HepG2 (cell line): ENCODE measurements around the gene HDHD3. TPM values are rescaled to one million over a fixed set of nuclear protein-coding genes. Genes with fewer than 3 reads are reported as not detected.

Experiments
- ARID5B ChIP-seq: IDR thresholded peaks from 2 replicates; pipeline ENCODE4 v1.4.0; 2020; ENCODE audit warnings: mild to moderate bottlenecking, missing genetic modification reagents
- DMTF1 ChIP-seq: sonication (generic); formaldehyde crosslinking; IDR thresholded peaks from 2 replicates; pipeline ENCODE4 v1.4.0; 2020; ENCODE audit warnings: mild to moderate bottlenecking, missing genetic modification reagents
- HNRNPH1 ChIP-seq: fragments of 200-400 bp; formaldehyde crosslinking; optimal IDR thresholded peaks from 2 replicates; pipeline ENCODE3; 2017; ENCODE audit warnings: mild to moderate bottlenecking, low read depth, low read length
- LBX2 ChIP-seq: sonication (generic); formaldehyde crosslinking; IDR thresholded peaks from 2 replicates; pipeline ENCODE4 v1.5.0; 2020; ENCODE audit warnings: missing genetic modification reagents, mild to moderate bottlenecking, borderline replicate concordance
- MAFF ChIP-seq: IDR thresholded peaks from 2 replicates; pipeline ENCODE4 v1.6.1; 2011; ENCODE audit warnings: low read depth, low read length, improper control_type of control experiment
- RBM39 ChIP-seq: fragments of 200-400 bp; formaldehyde crosslinking; IDR thresholded peaks from one replicate; pipeline ENCODE4 v1.6.1; 2018; ENCODE audit warnings: antibody characterized with exemption, mild to moderate bottlenecking, low read depth, low read length; ENCODE audit not compliant: poor library complexity, severe bottlenecking
- REXO4 ChIP-seq: sonication (generic); formaldehyde crosslinking; IDR thresholded peaks from 2 replicates; pipeline ENCODE4 v1.8.0; 2022; ENCODE audit warnings: missing genetic modification reagents, mild to moderate bottlenecking, borderline replicate concordance
- SP5 ChIP-seq: IDR thresholded peaks from 2 replicates; pipeline ENCODE4 v1.6.1; 2016; ENCODE audit warnings: low read depth, borderline replicate concordance
- STAT5B ChIP-seq: sonication (generic); formaldehyde crosslinking; IDR thresholded peaks from 2 replicates; pipeline ENCODE4 v1.4.0; 2020; ENCODE audit warnings: missing genetic modification reagents
- XRCC5 ChIP-seq: fragments of 200-400 bp; formaldehyde crosslinking; optimal IDR thresholded peaks from 2 replicates; pipeline ENCODE3; 2017; ENCODE audit warnings: mild to moderate bottlenecking, low read length
- ZNF24 ChIP-seq: fragments of 450-650 bp; IDR thresholded peaks from 2 replicates; pipeline ENCODE4 v1.6.1; 2017; ENCODE audit warnings: antibody characterized with exemption, mild to moderate bottlenecking
- ZNF30 ChIP-seq: sonication (generic); formaldehyde crosslinking; IDR thresholded peaks from 2 replicates; pipeline ENCODE4 v1.5.0; 2020; ENCODE audit warnings: mild to moderate bottlenecking, missing genetic modification reagents
- ZNF674 ChIP-seq: sonication (generic); formaldehyde crosslinking; IDR thresholded peaks from 2 replicates; pipeline ENCODE4 v1.5.0; 2020; ENCODE audit warnings: low read depth, mild to moderate bottlenecking, missing genetic modification reagents
- polyA plus RNA-seq, 8 experiments: library from polyadenylated mRNA; depleted of rRNA in 3 of 8; stranded (reverse) in 7 of 8; unstranded in 1 of 8; fragments of >200 nt; fragmentation: Illumina TruSeq in 4 of 8; extraction: Trizol in 4 of 8; gene quantifications; 2 replicates each; pipeline versions ENCODE4 v1.2.1 to v1.2.3, GENCODE V29; 2011 to 2016; ENCODE audit warnings: low read depth in 4 of 8, missing spikeins in 1 of 8, mixed read lengths in 1 of 8; ENCODE audit not compliant: insufficient read depth in 1 of 8
- total RNA-seq, 5 experiments: library from RNA; depleted of rRNA; stranded (reverse); fragments of >200 nt; fragmentation: Illumina TruSeq; extraction: Trizol; gene quantifications; 2 replicates each; pipeline ENCODE4 v1.2.3, GENCODE V29; 2016; ENCODE audit warnings: low read depth in 1 of 5
- TF ChIP-seq, protein P1 (sequence below): IDR thresholded peaks from 2 replicates; pipeline ENCODE4 v1.6.1; 2016
- TF ChIP-seq, protein P2 (sequence below): sonication (generic); formaldehyde crosslinking; IDR thresholded peaks from 2 replicates; pipeline ENCODE4 v1.5.0; 2020; ENCODE audit warnings: mild to moderate bottlenecking, missing genetic modification reagents
- TF ChIP-seq, protein P3 (sequence below): sonication (generic); formaldehyde crosslinking; IDR thresholded peaks from 2 replicates; pipeline ENCODE4 v1.5.0; 2020; ENCODE audit warnings: mild to moderate bottlenecking, missing genetic modification reagents, moderate library complexity

HDHD3 gene
- total and polyA plus RNA-seq, 2 of the 13 experiments (the other 11 are each of a cell fraction or from before 2014, with no cell fraction given): 23.1 to 38.5 TPM

DNA sequence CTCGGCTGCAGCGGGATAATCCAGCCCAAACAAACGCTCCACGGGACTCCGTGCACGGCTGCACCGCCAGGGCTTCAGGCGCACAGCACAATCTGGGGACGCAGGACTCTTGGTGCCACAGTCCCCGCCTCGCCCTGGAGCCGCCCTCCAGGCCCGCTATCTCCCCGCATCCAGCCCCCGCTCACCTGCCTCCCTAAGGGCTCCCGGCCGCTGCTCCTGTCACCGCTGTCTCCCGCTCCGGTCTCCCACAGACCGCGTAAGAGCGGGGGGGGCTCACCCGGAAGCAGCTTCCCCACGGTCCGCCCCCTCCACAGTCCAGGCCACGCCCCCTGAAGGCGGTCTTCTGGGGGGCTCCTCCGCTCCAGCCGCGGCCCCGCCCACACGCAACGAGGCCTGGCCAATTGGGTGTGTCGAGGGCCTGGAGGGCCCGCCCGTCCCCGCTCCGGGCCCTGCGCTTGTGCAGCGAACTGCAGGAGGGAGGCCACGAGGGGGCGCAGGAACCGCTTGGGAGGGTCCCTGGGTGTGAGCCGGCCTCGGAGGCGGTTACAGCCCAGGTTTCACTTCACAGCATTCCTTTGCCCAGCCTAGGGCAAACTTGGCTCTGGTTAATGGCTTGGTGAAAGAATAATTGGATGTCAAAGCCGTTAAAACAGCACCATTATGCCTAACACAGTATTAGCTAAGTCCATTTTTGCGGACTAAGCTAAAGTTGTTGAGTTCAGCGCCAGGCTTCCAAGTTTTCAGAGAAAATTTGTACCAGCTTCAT, 24.4 kb upstream of the HDHD3 start, which contains the start of gene ALAD (continued):
- TF ChIP-seq ARID5B (CRISPR knock-in tag): peak; percentile 69
- TF ChIP-seq MAFF: peak; percentile 21; the same call in 1 of the 2 replicates
- TF ChIP-seq ZNF674: no peak
- TF ChIP-seq LBX2 (CRISPR knock-in tag): peak; percentile 60; the same call in 1 of the 2 replicates
- TF ChIP-seq, protein P1, sequence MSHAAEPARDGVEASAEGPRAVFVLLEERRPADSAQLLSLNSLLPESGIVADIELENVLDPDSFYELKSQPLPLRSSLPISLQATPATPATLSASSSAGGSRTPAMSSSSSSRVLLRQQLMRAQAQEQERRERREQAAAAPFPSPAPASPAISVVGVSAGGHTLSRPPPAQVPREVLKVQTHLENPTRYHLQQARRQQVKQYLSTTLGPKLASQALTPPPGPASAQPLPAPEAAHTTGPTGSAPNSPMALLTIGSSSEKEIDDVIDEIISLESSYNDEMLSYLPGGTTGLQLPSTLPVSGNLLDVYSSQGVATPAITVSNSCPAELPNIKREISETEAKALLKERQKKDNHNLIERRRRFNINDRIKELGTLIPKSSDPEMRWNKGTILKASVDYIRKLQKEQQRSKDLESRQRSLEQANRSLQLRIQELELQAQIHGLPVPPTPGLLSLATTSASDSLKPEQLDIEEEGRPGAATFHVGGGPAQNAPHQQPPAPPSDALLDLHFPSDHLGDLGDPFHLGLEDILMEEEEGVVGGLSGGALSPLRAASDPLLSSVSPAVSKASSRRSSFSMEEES (CRISPR knock-in tag): 0 out of 2 replicates have a peak, but pooled peaks have one; percentile 45
- TF ChIP-seq XRCC5: peak; percentile 97
- TF ChIP-seq RBM39: no peak
- TF ChIP-seq DMTF1: no peak
- TF ChIP-seq, protein P2, sequence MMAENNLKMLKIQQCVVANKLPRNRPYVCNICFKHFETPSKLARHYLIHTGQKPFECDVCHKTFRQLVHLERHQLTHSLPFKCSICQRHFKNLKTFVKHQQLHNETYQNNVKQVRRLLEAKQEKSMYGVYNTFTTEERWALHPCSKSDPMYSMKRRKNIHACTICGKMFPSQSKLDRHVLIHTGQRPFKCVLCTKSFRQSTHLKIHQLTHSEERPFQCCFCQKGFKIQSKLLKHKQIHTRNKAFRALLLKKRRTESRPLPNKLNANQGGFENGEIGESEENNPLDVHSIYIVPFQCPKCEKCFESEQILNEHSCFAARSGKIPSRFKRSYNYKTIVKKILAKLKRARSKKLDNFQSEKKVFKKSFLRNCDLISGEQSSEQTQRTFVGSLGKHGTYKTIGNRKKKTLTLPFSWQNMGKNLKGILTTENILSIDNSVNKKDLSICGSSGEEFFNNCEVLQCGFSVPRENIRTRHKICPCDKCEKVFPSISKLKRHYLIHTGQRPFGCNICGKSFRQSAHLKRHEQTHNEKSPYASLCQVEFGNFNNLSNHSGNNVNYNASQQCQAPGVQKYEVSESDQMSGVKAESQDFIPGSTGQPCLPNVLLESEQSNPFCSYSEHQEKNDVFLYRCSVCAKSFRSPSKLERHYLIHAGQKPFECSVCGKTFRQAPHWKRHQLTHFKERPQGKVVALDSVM (CRISPR knock-in tag): no peak
- no peak for TF ChIP-seq ZNF24
- no peak for TF ChIP-seq STAT5B (CRISPR knock-in tag)
- no peak for TF ChIP-seq HNRNPH1
- TF ChIP-seq, protein P3, sequence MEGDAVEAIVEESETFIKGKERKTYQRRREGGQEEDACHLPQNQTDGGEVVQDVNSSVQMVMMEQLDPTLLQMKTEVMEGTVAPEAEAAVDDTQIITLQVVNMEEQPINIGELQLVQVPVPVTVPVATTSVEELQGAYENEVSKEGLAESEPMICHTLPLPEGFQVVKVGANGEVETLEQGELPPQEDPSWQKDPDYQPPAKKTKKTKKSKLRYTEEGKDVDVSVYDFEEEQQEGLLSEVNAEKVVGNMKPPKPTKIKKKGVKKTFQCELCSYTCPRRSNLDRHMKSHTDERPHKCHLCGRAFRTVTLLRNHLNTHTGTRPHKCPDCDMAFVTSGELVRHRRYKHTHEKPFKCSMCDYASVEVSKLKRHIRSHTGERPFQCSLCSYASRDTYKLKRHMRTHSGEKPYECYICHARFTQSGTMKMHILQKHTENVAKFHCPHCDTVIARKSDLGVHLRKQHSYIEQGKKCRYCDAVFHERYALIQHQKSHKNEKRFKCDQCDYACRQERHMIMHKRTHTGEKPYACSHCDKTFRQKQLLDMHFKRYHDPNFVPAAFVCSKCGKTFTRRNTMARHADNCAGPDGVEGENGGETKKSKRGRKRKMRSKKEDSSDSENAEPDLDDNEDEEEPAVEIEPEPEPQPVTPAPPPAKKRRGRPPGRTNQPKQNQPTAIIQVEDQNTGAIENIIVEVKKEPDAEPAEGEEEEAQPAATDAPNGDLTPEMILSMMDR (CRISPR knock-in tag): peak; percentile 99
- TF ChIP-seq SP5: no peak; the same call in 1 of the 2 replicates
- TF ChIP-seq ZNF30 (CRISPR knock-in tag): no peak
- no peak for TF ChIP-seq REXO4 (CRISPR knock-in tag)
